ENCODE results near the gene ZNF276. TPM values are rescaled to one million over a fixed set of nuclear protein-coding genes. Genes with fewer than 3 reads are reported as not detected.
"Not testable (repeated sequence)": the region's sequence is repeated elsewhere in the genome, so short reads cannot be mapped to it uniquely, and the experiment has no call there.

The ZNF276 gene
- total RNA-seq, 4 donors from 2014 or later, result 18.1 to 43.3 (median 34.1) TPM

GRCh38 chr16:89697161-89697615, 24.1 kb upstream of the ZNF276 start:
- H3K36me3 ChIP-seq, result peaks cover 10 to 60% (median 18%) of the 10 kb centered on the region in 3 donors
- no peak for TF ChIP-seq CTCF (IDR thresholded peaks at IDR 0.05)
- no peak for TF ChIP-seq POLR2A (IDR thresholded peaks at IDR 0.05)
- intact Hi-C loops (cut with DNase I), result no loop called here
- WGBS, 2 donors, result 85% methylated on average over 4 of the region's 19 CpGs; no CpG with 5 or more reads in 1 of the 2 donors
- H3K4me1 ChIP-seq, result peaks cover 12 to 31% (median 20%) of the 10 kb centered on the region in 3 donors
- DNase-seq, result no peak
- H3K4me3 ChIP-seq, result no peak overlapping the region
- H3K27me3 ChIP-seq, result peaks cover 0 to 4% (median 0%) of the 10 kb centered on the region in 4 donors
- no peaks in the 10 kb centered on the region for H3K9me3 ChIP-seq
- H3K27ac ChIP-seq, result no peak overlapping the region

- DNase-seq, result no peak
Measured at GRCh38 chr16:89697616-89698331, 23.6 kb upstream of the ZNF276 start.

GRCh38 chr16:89698717-89699116, 22.6 kb upstream of the ZNF276 start:
- H3K4me3 ChIP-seq; H3K27ac ChIP-seq; H3K9me3 ChIP-seq; DNase-seq; intact Hi-C loops (cut with DNase I); H3K27me3 ChIP-seq: not testable (repeated sequence)
- H3K36me3 ChIP-seq, result peaks cover 7 to 44% (median 7%) of the 10 kb centered on the region in 3 donors
- H3K4me1 ChIP-seq, result peaks cover 12 to 36% (median 20%) of the 10 kb centered on the region in 3 donors
- 96% methylated on average over 13 to 14 of the region's 14 CpGs for WGBS, 2 donors

More at GRCh38 chr16:89697616-89698331, 23.6 kb upstream of the ZNF276 start:
- Histone ChIP-seq H3K9me3 (no peaks in the 10 kb centered on the region), H3K4me3 (no peak overlapping the region), H3K4me1 (peaks cover 12 to 36% (median 20%) of the 10 kb centered on the region in 3 donors), H3K36me3 (peaks cover 10 to 54% (median 15%) of the 10 kb centered on the region in 3 donors), H3K27me3 (peaks cover 0 to 4% (median 0%) of the 10 kb centered on the region in 4 donors), H3K27ac (no peak overlapping the region)
- intact Hi-C loops (cut with DNase I), result no loop called here
- no peak for TF ChIP-seq CTCF (IDR thresholded peaks at IDR 0.05)
- no peak for TF ChIP-seq POLR2A (IDR thresholded peaks at IDR 0.05)
- 83 to 100% methylated on average over 3 to 7 of the region's 32 CpGs for WGBS, 2 donors

- H3K4me3 ChIP-seq, result peak overlapping the region in 3 of 4 donors; percentile 68 to 78 (median 74)
- H3K36me3 ChIP-seq, result peaks cover 0 to 35% (median 0%) of the 10 kb centered on the region in 3 donors
Measured at GRCh38 chr16:89699629-89700099, 21.7 kb upstream of the ZNF276 start.

GRCh38 chr16:89700100-89700648, 21.2 kb upstream of the ZNF276 start:
- Histone ChIP-seq H3K4me3 (peak overlapping the region; percentile 64 to 78 (median 71)), H3K36me3 (peaks cover 0 to 30% (median 0%) of the 10 kb centered on the region in 3 donors), H3K27ac (peak overlapping the region; percentile 89 to 94 (median 92)), H3K4me1 (peaks cover 12 to 36% (median 20%) of the 10 kb centered on the region in 3 donors), H3K27me3 (peaks cover 0 to 18% (median 0%) of the 10 kb centered on the region in 4 donors), H3K9me3 (no peaks in the 10 kb centered on the region)
- peak; percentile 89 for DNase-seq
- intact Hi-C loops (cut with DNase I), result loop anchor here (10.0 kb wide), 1 partner anchor 95 kb away; no protein-coding TSS in a partner anchor
- TF ChIP-seq CTCF (IDR thresholded peaks at IDR 0.05), result peak; percentile 67 to 94 (median 90)
- TF ChIP-seq POLR2A (IDR thresholded peaks at IDR 0.05), result peak in 1 of 4 donors; percentile 36
- 0% methylated on average over 18 of the region's 30 CpGs; no CpG with 5 or more reads in 1 of the 2 donors for WGBS, 2 donors

More at GRCh38 chr16:89699629-89700099, 21.7 kb upstream of the ZNF276 start:
- peaks cover 12 to 36% (median 20%) of the 10 kb centered on the region in 3 donors for H3K4me1 ChIP-seq
- 58 to 81% methylated on average over 9 to 14 of the region's 18 CpGs for WGBS, 2 donors
- H3K9me3 ChIP-seq, DNase-seq: not testable (repeated sequence)
- H3K27me3 ChIP-seq, result peaks cover 0 to 14% (median 0%) of the 10 kb centered on the region in 4 donors
- intact Hi-C loops (cut with DNase I), result loop anchor here (10.0 kb wide), 1 partner anchor 95 kb away; no protein-coding TSS in a partner anchor
- H3K27ac ChIP-seq, result peak overlapping the region; percentile 19 to 94 (median 90)
